Fibroblast of skin of back (primary cell): ENCODE data around the gene XRCC3.

ENCODE experiments used
- DNase-seq: peaks from one replicate; pipeline ENCODE4 v3.0.0-alpha.2; 2013

The XRCC3 gene

GRCh38 chr14:103725739-103726395 lies 10.6 kb upstream of the XRCC3 start:
- DNase-seq: no peak

DNA sequence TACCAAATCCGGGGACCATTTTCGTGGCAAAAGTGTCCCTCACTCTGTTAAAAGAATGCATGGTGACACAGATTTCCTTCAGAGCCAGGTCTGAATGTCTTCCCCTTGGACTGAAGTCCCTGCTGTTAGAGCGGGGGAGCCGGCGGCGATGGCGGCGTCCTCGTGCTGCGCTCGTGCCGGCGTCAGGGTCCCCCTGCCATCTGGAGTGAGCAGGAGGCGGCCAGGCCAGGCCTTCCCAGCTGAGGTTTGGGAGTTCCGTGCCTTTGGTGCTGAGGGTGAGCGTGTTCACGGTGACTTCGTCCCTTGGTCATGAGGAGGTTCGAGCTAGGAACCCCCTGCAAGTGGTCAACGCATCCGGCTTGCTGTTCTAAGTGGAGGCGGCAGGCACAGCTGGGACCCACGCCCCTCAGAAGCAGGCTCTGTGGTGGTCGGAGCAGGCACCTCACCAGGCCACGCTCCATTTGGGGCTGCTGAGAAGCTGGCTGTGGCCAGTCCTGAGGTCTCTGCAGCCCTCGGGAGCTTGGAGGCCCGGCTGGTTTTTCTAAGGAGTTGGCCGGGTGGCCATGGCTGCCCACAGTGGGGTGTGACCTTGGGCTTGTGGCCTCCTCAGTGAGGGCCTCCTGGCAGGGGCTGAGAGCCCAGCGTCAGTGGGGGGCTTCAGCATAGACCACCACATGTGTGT lies 9.9 kb upstream of the XRCC3 start:
- no peak for DNase-seq

DNA sequence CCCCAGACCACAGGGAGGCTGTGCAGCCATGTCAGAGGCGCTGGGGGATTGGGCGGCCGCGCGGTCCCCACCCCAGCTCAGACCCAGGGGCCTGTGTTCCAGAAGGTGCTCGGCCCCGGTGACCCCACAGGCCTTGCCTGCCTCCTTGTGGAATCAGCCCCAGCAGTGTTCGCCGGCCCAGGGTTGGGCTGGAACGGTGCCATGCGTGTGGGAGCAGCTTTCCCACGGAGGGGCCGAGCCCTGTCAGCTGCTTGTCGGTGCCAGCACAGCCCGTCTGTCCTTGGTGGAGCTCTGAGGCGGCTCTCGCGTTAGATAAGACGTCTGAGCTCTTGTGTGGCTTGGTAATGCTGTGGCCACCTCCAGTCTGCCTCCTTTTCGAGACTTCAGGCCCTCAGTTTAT lies 8.9 kb upstream of the XRCC3 start:
- DNase-seq: no peak

GRCh38 chr14:103723748-103724081 lies 8.5 kb upstream of the XRCC3 start:
- no peak for DNase-seq

DNA sequence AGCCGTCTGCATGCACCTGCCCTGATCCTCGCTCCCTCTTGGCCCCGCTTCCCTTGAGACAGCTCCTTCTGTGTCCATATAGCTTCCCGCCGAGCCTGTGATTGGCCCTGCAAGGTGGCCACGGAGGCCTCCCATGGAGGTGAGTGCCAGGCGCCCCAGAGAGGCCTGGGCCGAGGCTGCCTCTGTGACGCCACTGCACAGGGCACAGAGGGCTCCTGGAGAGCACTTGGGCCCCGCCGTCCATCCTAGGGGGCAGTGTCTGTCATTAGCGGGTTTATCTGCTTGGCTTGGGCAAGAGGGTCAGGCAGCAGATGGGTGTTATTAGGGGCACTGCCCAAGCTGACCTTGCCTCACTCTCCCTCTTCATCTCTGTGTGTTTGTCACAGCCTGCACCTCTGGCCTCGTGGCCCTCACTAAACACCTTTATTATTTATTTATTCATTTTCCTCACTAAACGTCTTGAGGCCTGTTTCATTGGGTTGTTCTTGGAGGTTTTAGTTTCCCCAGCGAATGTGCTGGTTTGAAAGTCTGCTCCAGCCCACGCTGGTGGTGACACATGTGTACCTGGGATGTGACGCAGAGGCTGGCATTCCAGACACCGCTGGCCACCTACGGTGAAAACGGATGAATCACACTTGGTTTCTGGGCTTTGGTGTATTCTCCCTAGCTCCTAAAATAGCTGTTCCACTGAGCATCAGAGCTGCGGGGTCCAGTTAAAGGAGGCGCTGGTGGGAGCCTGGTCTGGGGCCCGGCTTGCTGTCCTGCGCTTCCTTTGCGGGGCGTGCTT lies 6.3 kb upstream of the XRCC3 start:
- DNase-seq: peak; percentile 32

GRCh38 chr14:103719751-103720150 lies 4.5 kb upstream of the XRCC3 start:
- DNase-seq: no peak

- DNase-seq: no peak
Observed at GRCh38 chr14:103718572-103718971, 3.3 kb upstream of the XRCC3 start.

DNA sequence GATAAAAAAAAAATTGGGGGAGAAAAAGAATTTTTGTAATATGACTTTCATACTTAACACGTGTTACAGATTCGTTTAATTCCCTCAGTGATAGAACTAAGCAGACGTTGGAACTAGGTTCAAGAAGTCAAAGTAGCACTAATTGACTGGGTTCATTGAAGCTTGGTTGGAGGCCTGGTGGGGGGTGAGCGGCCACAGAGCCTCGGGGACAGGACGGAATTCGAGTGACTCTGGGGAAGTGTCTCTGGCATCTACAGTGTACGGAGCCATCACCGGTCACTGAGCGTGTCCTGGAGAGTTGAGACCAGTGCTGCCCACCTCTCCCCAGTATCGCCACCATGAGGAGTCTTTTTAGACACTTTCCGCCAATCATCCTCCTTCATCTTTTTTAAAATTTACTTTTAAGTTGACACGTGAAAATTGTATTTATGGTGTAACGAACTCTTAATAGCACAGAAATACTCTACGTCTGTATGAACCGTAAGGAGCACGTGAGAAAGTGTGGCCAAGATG lies 1.7 kb upstream of the XRCC3 start:
- no peak for DNase-seq

GRCh38 chr14:103716091-103716801 lies 995 bp upstream of the XRCC3 start:
- no peak for DNase-seq

GRCh38 chr14:103714063-103714724 lies 1.1 kb downstream of the XRCC3 start:
- DNase-seq: no peak

GRCh38 chr14:103713304-103714062 lies 1.8 kb downstream of the XRCC3 start:
- DNase-seq: no peak

DNA sequence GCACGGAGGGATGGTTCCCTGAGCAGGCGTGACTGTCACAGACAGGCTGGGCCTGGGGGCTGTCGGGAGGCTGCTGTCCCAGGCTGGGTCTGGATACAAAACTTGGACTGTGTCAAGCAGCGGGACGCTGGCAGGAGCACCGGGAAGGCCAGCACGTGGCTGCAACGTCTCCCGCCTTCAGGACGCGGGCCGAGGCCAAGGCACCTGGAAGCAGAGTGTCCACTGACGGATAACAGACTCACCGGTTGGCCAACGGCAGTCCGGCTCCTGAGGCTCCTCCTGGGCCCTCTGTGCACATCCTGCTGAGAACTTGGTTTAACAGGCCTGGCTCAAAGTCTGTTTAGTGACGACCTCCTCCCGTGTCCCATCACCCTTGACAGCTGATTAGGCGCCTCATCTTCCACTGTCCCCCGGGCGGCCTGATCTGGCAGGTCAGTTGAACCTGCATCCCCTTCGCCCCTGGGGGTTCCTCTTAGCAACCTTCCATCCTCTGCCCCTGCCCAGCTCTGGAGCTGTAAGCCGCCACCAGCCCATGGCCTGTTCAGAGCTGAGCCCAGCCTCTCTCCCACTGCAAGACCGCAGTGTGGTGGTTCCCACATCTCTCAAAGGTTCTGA lies 2.5 kb downstream of the XRCC3 start:
- no peak for DNase-seq

DNA sequence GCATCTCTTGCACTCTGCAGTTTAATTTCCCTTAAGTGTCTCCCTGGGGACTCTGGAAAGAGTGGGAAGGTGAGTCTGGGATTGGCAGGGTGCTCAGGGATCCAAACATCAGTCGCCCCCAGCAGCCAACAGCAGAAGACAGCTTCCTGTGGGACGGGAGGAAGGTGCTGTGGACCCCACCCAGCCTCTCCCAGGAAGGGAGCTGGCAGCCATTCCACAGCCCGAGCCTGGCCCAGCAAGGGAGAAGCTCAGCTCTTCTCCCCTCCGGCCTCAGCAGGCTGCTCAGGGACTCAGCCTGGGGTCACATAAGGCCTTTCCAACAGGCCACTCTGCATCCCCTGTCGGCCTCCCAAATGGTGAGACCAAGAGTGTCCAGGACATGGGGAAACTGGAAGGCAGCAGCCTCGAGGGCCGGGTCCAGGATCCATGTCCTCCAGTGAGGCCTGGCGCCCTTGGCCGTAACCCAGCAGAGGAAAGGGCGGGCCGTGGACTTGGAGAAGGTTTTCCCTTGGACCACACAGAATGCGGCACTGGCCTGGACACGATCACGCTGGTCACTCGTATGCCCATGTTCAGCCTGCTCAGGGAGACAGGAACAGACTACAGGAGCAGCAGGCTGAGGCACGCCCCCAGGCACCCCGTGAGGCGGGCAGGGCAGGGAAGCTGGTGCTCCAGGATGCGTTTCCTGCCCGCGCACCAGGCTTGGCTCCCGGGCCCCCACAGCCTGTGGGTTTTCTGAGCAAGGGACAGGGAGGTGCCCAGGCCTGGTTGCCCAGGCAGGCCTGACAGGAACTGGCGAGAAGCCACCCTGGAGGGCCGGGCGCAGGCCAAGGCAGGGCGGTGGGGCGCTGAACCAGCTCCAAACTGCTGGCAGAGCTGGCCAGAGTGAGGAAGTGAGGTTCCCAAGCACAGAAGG lies 3.5 kb downstream of the XRCC3 start:
- DNase-seq: no peak

DNA sequence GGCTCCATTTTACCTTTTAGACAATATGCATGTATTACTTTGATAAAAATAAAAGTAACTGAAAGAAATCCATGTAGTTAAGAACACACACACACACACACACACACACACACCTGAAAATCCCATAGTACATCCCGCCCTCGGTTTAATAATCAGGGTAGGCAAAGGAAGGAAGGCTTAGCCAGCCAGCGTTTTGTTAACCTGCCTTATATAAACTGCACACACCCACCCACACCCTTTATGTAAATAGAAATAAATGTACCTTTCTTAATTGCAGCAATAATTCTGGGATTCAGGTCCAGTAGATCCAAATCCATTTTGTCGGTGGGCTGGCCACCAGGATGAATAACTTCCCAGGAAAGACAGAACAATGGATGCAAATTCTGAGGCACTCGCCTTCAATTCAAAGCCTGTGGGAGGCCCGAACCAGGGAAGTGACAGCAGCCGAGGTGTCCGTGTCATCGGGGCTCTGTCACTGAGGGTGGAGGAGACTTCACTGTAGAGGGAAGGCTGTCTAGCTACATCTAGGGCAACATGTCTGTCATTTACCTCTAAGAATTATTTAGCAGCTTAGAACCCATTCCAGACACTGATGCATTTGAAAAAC lies 4.4 kb downstream of the XRCC3 start:
- DNase-seq: no peak

DNA sequence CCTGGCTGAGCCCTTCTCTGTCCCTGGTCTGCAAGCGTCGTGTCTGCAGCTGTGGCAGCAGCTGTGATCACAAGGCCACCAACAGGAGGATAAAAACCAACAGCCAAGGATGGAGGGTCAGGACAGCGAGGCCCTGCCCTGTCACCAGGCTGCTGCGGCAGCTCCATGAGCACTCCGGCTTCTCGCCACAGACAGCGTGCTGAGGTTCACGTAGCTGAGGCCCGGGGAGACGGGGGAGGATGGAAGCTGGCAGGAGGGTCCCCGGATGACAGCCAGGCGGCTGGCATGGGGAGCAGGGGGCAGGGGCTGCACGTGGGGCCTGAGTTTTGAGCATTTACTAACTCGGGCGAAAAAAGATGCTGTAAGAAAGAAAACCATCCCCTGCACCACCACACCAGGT lies 5.4 kb downstream of the XRCC3 start:
- DNase-seq: no peak

DNA sequence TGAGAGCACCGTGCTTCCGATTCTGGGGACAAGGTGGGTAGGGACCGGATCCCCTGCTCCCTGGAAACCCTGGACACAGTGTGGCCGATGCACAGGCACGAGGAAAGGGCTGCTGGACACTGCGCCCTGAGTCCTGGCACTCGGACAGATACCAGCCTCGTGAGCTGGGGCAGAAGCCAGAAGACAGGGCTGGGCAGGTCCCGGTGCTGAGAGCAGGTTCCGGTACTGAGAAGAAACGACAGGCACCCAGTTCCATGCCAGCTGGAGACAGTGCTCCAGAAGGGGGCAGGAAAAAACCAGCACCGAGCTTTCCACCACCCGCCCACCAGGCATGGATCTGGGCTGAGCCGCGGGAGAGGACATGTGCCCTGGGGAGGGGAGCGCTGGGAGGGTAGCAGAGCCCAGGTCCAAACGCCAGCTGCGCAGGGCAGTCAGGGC lies 6.5 kb downstream of the XRCC3 start:
- no peak for DNase-seq

DNA sequence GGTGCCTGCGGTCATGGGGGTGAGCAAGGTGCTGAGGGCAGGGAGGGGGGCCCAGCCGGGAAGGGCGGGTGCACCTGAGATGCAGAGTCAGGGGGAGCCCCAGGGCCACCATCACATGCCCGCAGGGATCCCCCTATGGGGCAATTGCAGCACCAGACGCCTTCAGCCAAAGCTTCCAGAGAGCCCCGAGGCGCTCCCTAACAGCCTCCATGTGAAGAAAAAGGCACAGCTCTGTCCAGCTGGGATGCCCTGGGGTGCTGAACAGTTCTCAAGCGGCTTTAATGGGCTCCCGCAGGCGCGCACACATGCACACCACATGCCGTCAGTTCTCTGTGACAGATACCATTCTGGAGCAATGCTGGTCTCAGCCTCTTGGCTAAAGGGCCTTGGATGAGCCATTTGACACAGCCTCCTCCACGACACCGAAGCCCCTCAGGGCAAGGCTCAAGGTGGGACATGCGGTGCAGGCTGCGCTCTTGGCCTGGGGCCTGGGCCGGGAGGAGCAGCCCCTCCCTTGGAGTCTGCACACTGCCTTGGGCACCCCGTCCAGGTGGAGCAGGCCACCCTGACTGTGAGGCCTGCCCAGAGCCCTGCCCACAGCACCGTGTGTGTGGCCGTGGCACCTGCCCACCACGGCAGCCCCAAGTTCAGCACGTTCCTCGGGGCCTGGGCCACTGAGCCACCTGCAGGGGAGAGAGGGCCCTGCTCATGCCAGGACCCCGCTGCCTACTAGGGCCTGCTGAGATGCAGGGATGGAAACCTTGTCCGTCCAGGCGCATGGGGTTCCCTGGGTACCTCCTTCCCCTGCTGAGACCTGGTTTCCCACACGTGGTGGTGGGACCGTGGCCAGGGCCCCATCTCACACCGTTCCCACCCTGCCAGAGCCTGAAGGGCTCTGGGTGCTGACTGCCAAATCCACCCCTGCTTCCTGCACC lies 7.7 kb downstream of the XRCC3 start:
- DNase-seq: no peak

GRCh38 chr14:103706551-103707328 lies 8.5 kb downstream of the XRCC3 start:
- no peak for DNase-seq
